ENCODE measurements around the gene PLCB3. TPM values are rescaled to one million over a fixed set of nuclear protein-coding genes. Genes with fewer than 3 reads are reported as not detected.

The PLCB3 gene
- total and polyA plus RNA-seq, 2 of the 13 experiments (the other 11 are each of a cell fraction or from before 2014, with no cell fraction given): 7.5 to 13.8 TPM

- Histone ChIP-seq H3K4me2 (ENCODE audit: low read depth, low read length) (no peak overlapping the region), H3K36me3 (replicated peaks in 1 of 2; ENCODE audit: control insufficient read depth in 1 of 2, insufficient read depth in 2 of 2, low read length in 2 of 2) (peaks cover 4 to 6% of the 10 kb centered on the region in 2 experiments; a peak in 4 of 5 replicates), H3K27me3 (ENCODE audit: control insufficient read depth in 1 of 2, insufficient read depth in 2 of 2, low read length in 2 of 2) (peaks cover 0 to 1% of the 10 kb centered on the region in 2 experiments; a peak in 1 of 5 replicates), H2AFZ (ENCODE audit: low read length) (no peak overlapping the region), H3K4me1 (ENCODE audit: insufficient read depth, low read length) (peaks cover 17% of the 10 kb centered on the region), H4K20me1 (ENCODE audit: insufficient read depth, low read length) (0 out of 2 replicates have a peak, but pooled peaks cover 2% of the 10 kb centered on the region), H3K4me3 (replicated peaks in 1 of 3; ENCODE audit: insufficient read depth in 1 of 3, low read depth in 2 of 3, low read length in 3 of 3) (no peak overlapping the region), H3K79me2 (ENCODE audit: insufficient read depth, low read length) (no peaks in the 10 kb centered on the region), H3K27ac (ENCODE audit: extremely low read length, insufficient read depth, low read length) (no peak overlapping the region), H3K9me3 (ENCODE audit: low read length) (no peaks in the 10 kb centered on the region), H3K9ac (ENCODE audit: insufficient read depth, low read depth, low read length) (no peak overlapping the region)
- DNase-seq (ENCODE audit: low spot score) (no peak), ATAC-seq (peak; percentile 11), FAIRE-seq (no peak)
- intact Hi-C loops (cut with micrococcal nuclease; ENCODE audit: unreplicated experiment) (no loop called here), in situ Hi-C loops (cut with HindIII; ENCODE audit: extremely low pct_ligation_motif_present, low pct_unique_long_range_greater_than_20kb) (no loop called here)
- TF ChIP-seq MATR3 (CRISPR knock-in tag; IDR thresholded peaks at IDR 0.05) (no peak), ZNF879 (CRISPR knock-in tag; IDR thresholded peaks at IDR 0.05) (no peak), MNT (IDR thresholded peaks at IDR 0.05) (no peak), HNRNPK (IDR thresholded peaks at IDR 0.05; ENCODE audit: low read depth, low read length, poor library complexity, severe bottlenecking) (no peak), KLF13 (CRISPR knock-in tag; IDR thresholded peaks at IDR 0.05) (no peak), MXD3 (CRISPR knock-in tag; IDR thresholded peaks at IDR 0.05) (no peak), ZBTB14 (CRISPR knock-in tag; IDR thresholded peaks at IDR 0.05) (no peak), EZH2 (conservative IDR thresholded peaks at IDR 0.05; ENCODE audit: low read depth, low read length) (no peak), ZNF430 (CRISPR knock-in tag; IDR thresholded peaks at IDR 0.05) (no peak), ZNF550 (CRISPR knock-in tag; IDR thresholded peaks at IDR 0.05; ENCODE audit: borderline replicate concordance) (no peak)
- BruUV-seq (replicated peaks): no TSS peak
- ChIA-PET CTCF (ENCODE audit: low intra/inter-chr PET ratio, low total read pairs) (no interaction called here), POLR2A (interaction anchor here (1.2 kb wide), 1 partner anchor 32 kb away, joined by 3 read pairs; the partner anchor contains the start of gene FKBP2)
- 76% methylated on average over 16 of the region's 18 CpGs for WGBS (ENCODE audit: low lambda C conversion rate)
Measured at GRCh38 chr11:64208796-64209562, 42.4 kb upstream of the PLCB3 start.
